K562 (cell line): Measurements from ENCODE around the gene SET. TPM values are rescaled to one million over a fixed set of nuclear protein-coding genes. Genes with fewer than 3 reads are reported as not detected.
A peak's percentile ranks its signal among the peaks of the same experiment; 100 is the strongest.

Source experiments
- E2F3 ChIP-seq: fragments of 250-450 bp; sonication (Bioruptor Pico); IDR thresholded peaks from 2 replicates; pipeline ENCODE4 v1.4.0; 2020; ENCODE audit warnings: mild to moderate bottlenecking
- ERF ChIP-seq: fragments of 450-650 bp; formaldehyde crosslinking; IDR thresholded peaks from 2 replicates; pipeline ENCODE4 v1.4.0; 2020; ENCODE audit warnings: mild to moderate bottlenecking, mixed read lengths
- GABPA ChIP-seq: fragments of 200-800 bp; sonication (Bioruptor generic); conservative IDR thresholded peaks from 2 replicates; pipeline ENCODE4 v1.6.1; 2016; ENCODE audit warnings: low read depth, missing genetic modification characterization, missing compliant biosample characterization
- GTF2B ChIP-seq: IDR thresholded peaks from 2 replicates; pipeline ENCODE4 v1.6.1; 2011; ENCODE audit not compliant: insufficient read length; ENCODE audit errors: extremely low read depth
- HDAC8 ChIP-seq: fragments of 450-650 bp; IDR thresholded peaks from 2 replicates; pipeline ENCODE4 v1.6.1; 2016; ENCODE audit warnings: mild to moderate bottlenecking, missing genetic modification characterization, moderate library complexity, missing compliant biosample characterization
- HNRNPK ChIP-seq: fragments of 200-400 bp; formaldehyde crosslinking; IDR thresholded peaks from one replicate; pipeline ENCODE4 v1.6.1; 2018; ENCODE audit warnings: mild to moderate bottlenecking, low read depth, low read length; ENCODE audit not compliant: poor library complexity, severe bottlenecking
- ILK ChIP-seq: fragments of 450-650 bp; IDR thresholded peaks from 2 replicates; pipeline ENCODE4 v1.6.1; 2016; ENCODE audit warnings: missing genetic modification characterization, low read depth, mild to moderate bottlenecking, missing compliant biosample characterization, moderate library complexity, borderline replicate concordance
- LEF1 ChIP-seq: fragments of 450-650 bp; IDR thresholded peaks from 2 replicates; pipeline ENCODE4 v1.6.1; 2016; ENCODE audit warnings: mild to moderate bottlenecking
- PCBP1 ChIP-seq: fragments of 200-400 bp; formaldehyde crosslinking; IDR thresholded peaks from 2 replicates; pipeline ENCODE4 v1.6.1; 2018; ENCODE audit warnings: mild to moderate bottlenecking, low read depth, low read length; ENCODE audit not compliant: poor library complexity, severe bottlenecking
- POLR2AphosphoS2 ChIP-seq: IDR thresholded peaks from 2 replicates; pipeline ENCODE4 v1.6.1; 2012; ENCODE audit warnings: low read length, improper control_type of control experiment
- RBM34 ChIP-seq: fragments of 200-400 bp; formaldehyde crosslinking; IDR thresholded peaks from 2 replicates; pipeline ENCODE4 v1.6.1; 2018; ENCODE audit warnings: low read length, borderline replicate concordance; ENCODE audit not compliant: insufficient read depth
- SAP30 ChIP-seq: fragments of 200-600 bp; sonication (generic); IDR thresholded peaks from 2 replicates; pipeline ENCODE4 v1.6.1; 2012; ENCODE audit warnings: borderline replicate concordance, low read depth, mild to moderate bottlenecking, moderate library complexity, low read length, control low read depth, inconsistent platforms; ENCODE audit not compliant: insufficient read depth, poor library complexity, severe bottlenecking
- SMARCC2 ChIP-seq: fragments of 450-650 bp; IDR thresholded peaks from 2 replicates; pipeline ENCODE4 v1.6.1; 2017; ENCODE audit warnings: antibody characterized with exemption, moderate library complexity, mild to moderate bottlenecking, low read depth
- TAF9B ChIP-seq: fragments of 450-650 bp; IDR thresholded peaks from 2 replicates; pipeline ENCODE4 v1.6.1; 2018; ENCODE audit warnings: mild to moderate bottlenecking; ENCODE audit not compliant: partially characterized antibody
- ZBTB17 ChIP-seq: fragments of 450-650 bp; formaldehyde crosslinking; IDR thresholded peaks from 2 replicates; pipeline ENCODE4 v1.4.0; 2020; ENCODE audit warnings: mild to moderate bottlenecking
- ZNF41 ChIP-seq: fragments of 250-450 bp; sonication (Bioruptor Pico); conservative IDR thresholded peaks from 2 replicates; pipeline ENCODE4 v1.4.0; 2020; ENCODE audit warnings: mild to moderate bottlenecking
- ZNF75A ChIP-seq: fragments of 450-650 bp; formaldehyde crosslinking; IDR thresholded peaks from 2 replicates; pipeline ENCODE4 v1.4.0; 2020; ENCODE audit warnings: mild to moderate bottlenecking
- ZNF780A ChIP-seq: fragments of 250-450 bp; sonication (Bioruptor Pico); IDR thresholded peaks from 2 replicates; pipeline ENCODE4 v1.5.0; 2021; ENCODE audit warnings: mild to moderate bottlenecking
- polyA plus RNA-seq, 8 experiments: library from polyadenylated mRNA; depleted of rRNA in 4 of 8; stranded (reverse) in 5 of 8; unstranded in 3 of 8; fragments of >200 nt; fragmentation: Nextera tagmentation in 2 of 8; fragmentation: Illumina TruSeq in 1 of 8; extraction: Ambion mirVana in 2 of 8; extraction: Trizol in 1 of 8; gene quantifications; 2 replicates each; pipeline versions ENCODE4 v1.2.1 to v1.2.3, GENCODE V29; 2011 to 2014; ENCODE audit warnings: inconsistent platforms in 1 of 8, missing spikeins in 1 of 8
- total RNA-seq, 7 experiments: library from RNA; depleted of rRNA in 6 of 7; stranded (reverse); fragments of >200 nt in 6 of 7; fragmentation: Illumina TruSeq in 2 of 7; extraction: Trizol in 2 of 7; gene quantifications; 2 replicates each; pipeline versions ENCODE4 v1.2.1 to v1.2.3, GENCODE V29; 2011 to 2021; ENCODE audit warnings: low replicate concordance in 1 of 7
- TF ChIP-seq, protein P1 (sequence below): sonication (generic); formaldehyde crosslinking; IDR thresholded peaks from 2 replicates; pipeline ENCODE4 v1.8.0; 2022; ENCODE audit warnings: mild to moderate bottlenecking, missing genetic modification reagents
- TF ChIP-seq, protein P2 (sequence below), 3 experiments: fragments of 200-800 bp in 1 of 3; sonication (Bioruptor generic) in 1 of 3; sonication (generic) in 1 of 3; formaldehyde crosslinking in 1 of 3; IDR thresholded peaks; 2 replicates each; pipeline versions ENCODE4 v1.6.1 to v1.8.0; 2016 to 2022; ENCODE audit warnings: mild to moderate bottlenecking in 2 of 3, missing compliant biosample characterization in 2 of 3, missing genetic modification characterization in 2 of 3, missing genetic modification reagents in 1 of 3
- TF ChIP-seq, protein P3 (sequence below): sonication (generic); formaldehyde crosslinking; IDR thresholded peaks from 2 replicates; pipeline ENCODE4 v1.8.1; 2023; ENCODE audit warnings: mild to moderate bottlenecking, missing genetic modification reagents

The SET gene
- total and polyA plus RNA-seq, 9 of the 15 experiments (the other 6 are each of a cell fraction or from before 2014, with no cell fraction given), result 404 to 1,447 (median 907) TPM

DNA sequence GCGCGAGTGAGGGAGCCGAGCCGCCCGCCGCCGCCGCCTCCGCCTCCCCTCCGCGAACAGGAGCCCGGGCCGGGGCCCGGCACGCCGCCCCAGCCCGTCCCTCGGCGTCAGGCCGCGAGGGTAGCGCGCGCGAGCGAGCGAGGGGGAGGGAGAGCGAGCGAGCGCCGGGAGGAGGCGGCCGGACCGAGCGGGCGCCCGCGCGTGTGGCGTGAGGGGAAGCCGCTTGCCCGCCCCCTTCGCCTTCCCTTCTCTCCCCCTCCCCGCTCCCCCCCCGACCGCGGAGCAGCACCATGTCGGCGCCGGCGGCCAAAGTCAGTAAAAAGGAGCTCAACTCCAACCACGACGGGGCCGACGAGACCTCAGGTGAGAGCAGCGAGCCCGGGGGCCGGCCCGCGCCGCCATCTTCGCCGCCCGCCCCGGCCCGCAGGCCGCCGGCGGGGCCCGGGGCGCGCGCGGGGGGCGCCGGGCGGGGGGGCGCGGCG, 312 bp downstream of the SET start (continued):
- TF ChIP-seq, protein P1, sequence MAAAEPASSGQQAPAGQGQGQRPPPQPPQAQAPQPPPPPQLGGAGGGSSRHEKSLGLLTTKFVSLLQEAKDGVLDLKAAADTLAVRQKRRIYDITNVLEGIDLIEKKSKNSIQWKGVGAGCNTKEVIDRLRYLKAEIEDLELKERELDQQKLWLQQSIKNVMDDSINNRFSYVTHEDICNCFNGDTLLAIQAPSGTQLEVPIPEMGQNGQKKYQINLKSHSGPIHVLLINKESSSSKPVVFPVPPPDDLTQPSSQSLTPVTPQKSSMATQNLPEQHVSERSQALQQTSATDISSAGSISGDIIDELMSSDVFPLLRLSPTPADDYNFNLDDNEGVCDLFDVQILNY (CRISPR knock-in tag), result no peak
- TF ChIP-seq POLR2AphosphoS2 (no peak), ZNF41 (CRISPR knock-in tag) (no peak), SAP30 (no peak), RBM34 (no peak), TAF9B (no peak), GABPA (tag) (no peak), LEF1 (no peak), HDAC8 (tag) (no peak), HNRNPK (peak; percentile 61), ERF (CRISPR knock-in tag) (peak; percentile 88; the same call in 1 of the 2 replicates), GTF2B (no peak), E2F3 (CRISPR knock-in tag) (peak; percentile 71; the same call in 1 of the 2 replicates), SMARCC2 (no peak), ZBTB17 (CRISPR knock-in tag) (peak; percentile 32), ZNF780A (no peak), ZNF75A (CRISPR knock-in tag) (no peak), PCBP1 (peak; percentile 82), ILK (no peak)
- TF ChIP-seq, protein P2, sequence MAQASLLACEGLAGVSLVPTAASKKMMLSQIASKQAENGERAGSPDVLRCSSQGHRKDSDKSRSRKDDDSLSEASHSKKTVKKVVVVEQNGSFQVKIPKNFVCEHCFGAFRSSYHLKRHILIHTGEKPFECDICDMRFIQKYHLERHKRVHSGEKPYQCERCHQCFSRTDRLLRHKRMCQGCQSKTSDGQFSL (CRISPR knock-in tag; IDR thresholded peaks at IDR 0.05), result 0 out of 2 replicates have a peak, but pooled peaks have one; percentile 47
- TF ChIP-seq, protein P2 (tag; IDR thresholded peaks at IDR 0.05), result peak in 1 of 2 experiments; percentile 55; a peak in 1 of 4 replicates
- TF ChIP-seq, protein P3, sequence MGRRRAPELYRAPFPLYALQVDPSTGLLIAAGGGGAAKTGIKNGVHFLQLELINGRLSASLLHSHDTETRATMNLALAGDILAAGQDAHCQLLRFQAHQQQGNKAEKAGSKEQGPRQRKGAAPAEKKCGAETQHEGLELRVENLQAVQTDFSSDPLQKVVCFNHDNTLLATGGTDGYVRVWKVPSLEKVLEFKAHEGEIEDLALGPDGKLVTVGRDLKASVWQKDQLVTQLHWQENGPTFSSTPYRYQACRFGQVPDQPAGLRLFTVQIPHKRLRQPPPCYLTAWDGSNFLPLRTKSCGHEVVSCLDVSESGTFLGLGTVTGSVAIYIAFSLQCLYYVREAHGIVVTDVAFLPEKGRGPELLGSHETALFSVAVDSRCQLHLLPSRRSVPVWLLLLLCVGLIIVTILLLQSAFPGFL, result no peak
